ENCODE data around the gene HDGFL2. TPM values are rescaled to one million over a fixed set of nuclear protein-coding genes. Genes with fewer than 3 reads are reported as not detected.
"Not testable (repeated sequence)": the region's sequence is repeated elsewhere in the genome, so short reads cannot be mapped to it uniquely, and the experiment has no call there.

The HDGFL2 gene
- total and polyA plus RNA-seq, 4 donors, result 36.5 to 47.0 (median 38.8) TPM

DNA sequence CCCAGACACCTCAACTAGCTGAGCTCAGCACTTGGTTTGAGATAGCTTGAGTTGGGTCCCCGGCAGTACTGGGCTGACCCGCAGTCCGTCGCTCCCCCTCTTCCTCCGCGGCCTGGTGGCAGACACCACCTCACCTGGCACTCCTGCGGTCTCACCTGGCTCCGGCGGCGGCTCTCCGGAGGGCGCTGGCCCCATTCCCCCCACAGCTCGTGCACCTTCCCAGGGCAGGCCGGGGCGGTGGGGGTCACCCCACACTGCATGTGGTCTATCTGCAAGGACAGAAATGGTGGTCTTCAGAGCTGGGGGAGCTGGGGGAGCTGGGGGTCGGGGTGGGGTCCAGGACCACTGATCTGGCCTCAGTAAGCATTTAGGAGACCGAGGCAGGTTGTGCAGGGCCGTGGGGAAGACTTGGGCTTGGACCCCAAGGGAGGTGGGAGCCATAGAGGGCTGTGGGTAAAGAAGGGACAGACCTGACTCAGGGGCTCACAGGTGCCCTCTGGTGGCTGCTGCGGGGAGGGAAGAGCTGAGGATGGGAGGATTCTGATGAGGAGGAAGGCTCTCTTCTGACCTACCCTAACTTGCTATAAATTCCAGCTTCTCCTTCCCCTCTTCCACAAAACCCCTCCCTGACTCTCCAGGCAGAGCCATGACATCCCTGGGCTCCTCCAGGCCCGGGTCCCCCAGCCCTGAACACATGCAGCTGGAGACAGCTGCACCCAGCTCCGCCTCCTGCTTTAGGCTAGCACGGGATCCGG, 52.9 kb downstream of the HDGFL2 start:
- Histone ChIP-seq H3K9ac (ENCODE audit: insufficient read depth in 1 of 2, low read length in 2 of 2) (no peak overlapping the region), H3K27me3 (ENCODE audit: control insufficient read depth in 3 of 3, insufficient read depth in 3 of 3, low read length in 2 of 3) (no peaks in the 10 kb centered on the region), H3K4me3 (no peak overlapping the region), H3K4me1 (ENCODE audit: control insufficient read depth in 5 of 5, insufficient read depth in 5 of 5, low read length in 5 of 5) (peaks cover 0 to 4% (median 0%) of the 10 kb centered on the region in 5 donors), H3K36me3 (ENCODE audit: control insufficient read depth in 4 of 4, insufficient read depth in 4 of 4, low read length in 4 of 4) (no peaks in the 10 kb centered on the region), H3K27ac (ENCODE audit: low read depth in 1 of 2, low read length in 1 of 2) (no peak overlapping the region), H3K9me3 (ENCODE audit: control insufficient read depth in 4 of 4, insufficient read depth in 3 of 4, low read length in 3 of 4) (no peaks in the 10 kb centered on the region)
- TF ChIP-seq, protein P1, sequence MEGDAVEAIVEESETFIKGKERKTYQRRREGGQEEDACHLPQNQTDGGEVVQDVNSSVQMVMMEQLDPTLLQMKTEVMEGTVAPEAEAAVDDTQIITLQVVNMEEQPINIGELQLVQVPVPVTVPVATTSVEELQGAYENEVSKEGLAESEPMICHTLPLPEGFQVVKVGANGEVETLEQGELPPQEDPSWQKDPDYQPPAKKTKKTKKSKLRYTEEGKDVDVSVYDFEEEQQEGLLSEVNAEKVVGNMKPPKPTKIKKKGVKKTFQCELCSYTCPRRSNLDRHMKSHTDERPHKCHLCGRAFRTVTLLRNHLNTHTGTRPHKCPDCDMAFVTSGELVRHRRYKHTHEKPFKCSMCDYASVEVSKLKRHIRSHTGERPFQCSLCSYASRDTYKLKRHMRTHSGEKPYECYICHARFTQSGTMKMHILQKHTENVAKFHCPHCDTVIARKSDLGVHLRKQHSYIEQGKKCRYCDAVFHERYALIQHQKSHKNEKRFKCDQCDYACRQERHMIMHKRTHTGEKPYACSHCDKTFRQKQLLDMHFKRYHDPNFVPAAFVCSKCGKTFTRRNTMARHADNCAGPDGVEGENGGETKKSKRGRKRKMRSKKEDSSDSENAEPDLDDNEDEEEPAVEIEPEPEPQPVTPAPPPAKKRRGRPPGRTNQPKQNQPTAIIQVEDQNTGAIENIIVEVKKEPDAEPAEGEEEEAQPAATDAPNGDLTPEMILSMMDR (IDR thresholded peaks at IDR 0.05; ENCODE audit: control extremely low read depth, extremely low read depth), result peak; percentile 32
- WGBS, 2 donors, result 69 to 72% methylated on average over 23 of the region's 23 CpGs
- DNase-seq (peak; percentile 30 to 40 (median 39)), ATAC-seq (ENCODE audit: insufficient read depth, low FRiP score) (no peak)

DNA sequence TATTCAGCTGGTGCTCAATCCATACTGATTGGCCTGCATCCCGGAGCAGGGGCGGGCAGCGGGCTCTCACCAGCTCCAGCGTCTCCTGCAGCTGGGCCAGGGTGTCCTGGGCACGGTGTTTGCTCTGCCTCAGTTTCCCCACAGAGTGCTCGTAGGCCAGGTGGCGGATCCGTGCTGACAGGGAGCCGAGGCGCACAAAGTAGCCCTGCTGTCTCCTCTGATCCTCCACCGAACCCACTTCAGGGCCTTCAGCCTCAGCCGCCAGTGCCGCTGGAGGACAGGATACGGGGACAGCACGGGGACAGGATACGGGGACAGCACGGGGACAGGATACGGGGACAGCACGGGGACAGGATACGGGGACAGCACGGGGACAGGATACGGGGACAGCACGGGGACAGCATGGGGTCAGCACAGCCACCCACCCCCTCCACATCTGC, 53.5 kb downstream of the HDGFL2 start:
- DNase-seq, result no peak
- WGBS, 2 donors, result 62 to 68% methylated on average over 22 to 23 of the region's 23 CpGs

DNA sequence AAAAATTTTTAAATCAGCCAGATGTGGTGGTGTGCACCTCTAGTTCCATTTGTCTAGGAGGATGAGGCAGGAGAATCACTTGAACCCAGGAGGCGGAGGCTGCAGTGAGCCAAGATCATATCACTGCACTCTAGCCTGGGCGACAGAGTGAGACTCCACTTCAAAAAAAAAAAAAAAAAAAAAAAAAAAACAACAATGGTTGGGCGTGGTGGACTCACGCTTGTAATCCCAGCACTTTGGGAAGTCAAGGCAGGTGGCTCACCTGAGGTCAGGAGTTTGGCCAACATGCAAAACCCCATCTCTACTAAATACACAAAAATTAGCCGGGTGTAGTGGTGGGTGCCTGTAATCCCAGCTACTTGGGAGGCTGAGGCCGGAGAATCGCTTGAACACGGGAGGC, 55.3 kb downstream of the HDGFL2 start:
- H3K4me3 ChIP-seq; DNase-seq; H3K4me1 ChIP-seq (ENCODE audit: control insufficient read depth in 5 of 5, insufficient read depth in 5 of 5, low read length in 5 of 5); H3K27me3 ChIP-seq (ENCODE audit: control insufficient read depth in 3 of 3, insufficient read depth in 3 of 3, low read length in 2 of 3); H3K27ac ChIP-seq (ENCODE audit: low read depth in 1 of 2, low read length in 1 of 2); H3K36me3 ChIP-seq (ENCODE audit: control insufficient read depth in 4 of 4, insufficient read depth in 4 of 4, low read length in 4 of 4); H3K9me3 ChIP-seq (ENCODE audit: control insufficient read depth in 4 of 4, insufficient read depth in 3 of 4, low read length in 3 of 4); H3K9ac ChIP-seq (ENCODE audit: insufficient read depth in 1 of 2, low read length in 2 of 2); ATAC-seq (ENCODE audit: insufficient read depth, low FRiP score): not testable (repeated sequence)
- 92 to 93% methylated on average over 8 of the region's 8 CpGs for WGBS, 2 donors

More for the DNA sequence above, 53.5 kb downstream of the HDGFL2 start:
- TF ChIP-seq, protein P1 (IDR thresholded peaks at IDR 0.05; ENCODE audit: control extremely low read depth, extremely low read depth), result no peak
- Histone ChIP-seq H3K9ac (ENCODE audit: insufficient read depth in 1 of 2, low read length in 2 of 2) (no peak overlapping the region), H3K4me1 (ENCODE audit: control insufficient read depth in 5 of 5, insufficient read depth in 5 of 5, low read length in 5 of 5) (peaks cover 0 to 4% (median 0%) of the 10 kb centered on the region in 5 donors), H3K9me3 (ENCODE audit: control insufficient read depth in 4 of 4, insufficient read depth in 3 of 4, low read length in 3 of 4) (no peaks in the 10 kb centered on the region), H3K27me3 (ENCODE audit: control insufficient read depth in 3 of 3, insufficient read depth in 3 of 3, low read length in 2 of 3) (no peaks in the 10 kb centered on the region), H3K27ac (ENCODE audit: low read depth in 1 of 2, low read length in 1 of 2) (no peak overlapping the region), H3K4me3 (no peak overlapping the region), H3K36me3 (ENCODE audit: control insufficient read depth in 4 of 4, insufficient read depth in 4 of 4, low read length in 4 of 4) (no peaks in the 10 kb centered on the region)
- ATAC-seq (ENCODE audit: insufficient read depth, low FRiP score), result no peak

DNA sequence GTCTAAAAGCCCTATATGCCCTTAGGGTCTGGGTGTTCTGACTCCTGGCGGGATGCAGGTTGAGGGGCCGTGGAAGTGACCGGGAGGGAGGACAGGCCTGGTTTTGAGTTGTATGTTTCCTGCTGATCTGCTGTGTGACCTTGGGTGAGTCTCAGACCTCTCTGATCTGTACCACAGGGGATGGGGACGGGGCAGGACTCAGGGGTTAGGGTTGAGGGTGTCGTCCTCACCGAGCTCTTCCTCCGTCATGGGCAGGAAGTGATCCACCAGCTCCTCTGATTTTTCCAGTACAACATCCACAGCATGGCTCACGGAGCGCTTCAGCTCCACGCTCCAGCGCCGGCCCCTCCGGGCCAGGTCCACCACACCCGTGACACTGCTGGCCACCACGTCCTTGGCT, 56.7 kb downstream of the HDGFL2 start:
- ATAC-seq (ENCODE audit: insufficient read depth, low FRiP score) (no peak), DNase-seq (no peak)
- Histone ChIP-seq H3K9me3 (ENCODE audit: control insufficient read depth in 4 of 4, insufficient read depth in 3 of 4, low read length in 3 of 4) (no peaks in the 10 kb centered on the region), H3K4me1 (ENCODE audit: control insufficient read depth in 5 of 5, insufficient read depth in 5 of 5, low read length in 5 of 5) (peaks cover 0 to 4% (median 0%) of the 10 kb centered on the region in 5 donors), H3K4me3 (no peak overlapping the region), H3K9ac (ENCODE audit: insufficient read depth in 1 of 2, low read length in 2 of 2) (no peak overlapping the region), H3K36me3 (ENCODE audit: control insufficient read depth in 4 of 4, insufficient read depth in 4 of 4, low read length in 4 of 4) (no peaks in the 10 kb centered on the region), H3K27me3 (ENCODE audit: control insufficient read depth in 3 of 3, insufficient read depth in 3 of 3, low read length in 2 of 3) (no peaks in the 10 kb centered on the region), H3K27ac (ENCODE audit: low read depth in 1 of 2, low read length in 1 of 2) (no peak overlapping the region)
- TF ChIP-seq, protein P1 (IDR thresholded peaks at IDR 0.05; ENCODE audit: control extremely low read depth, extremely low read depth), result no peak
- 78 to 82% methylated on average over 15 of the region's 15 CpGs for WGBS, 2 donors

Measured in lung (tissue), 12 donors.